Upper lobe of left lung (tissue), 4 donors: Measurements from ENCODE around the gene CD248.

Experiments
- POLR2A ChIP-seq, 4 donors: fragments of 450-650 bp; IDR thresholded peaks; one replicate each; pipeline ENCODE4 v1.5.1; 2016 to 2017; ENCODE audit warnings: antibody characterized with exemption in 4 of 4, mild to moderate bottlenecking in 2 of 4
- TF ChIP-seq, protein P1 (sequence below), 6 experiments: fragments of 450-650 bp in 4 of 6; fragments of 200-600 bp in 2 of 6; sonication (generic) in 2 of 6; IDR thresholded peaks; one replicate each; pipeline ENCODE4 v1.5.1; 2016 to 2019; ENCODE audit warnings: antibody characterized with exemption in 6 of 6

DNA sequence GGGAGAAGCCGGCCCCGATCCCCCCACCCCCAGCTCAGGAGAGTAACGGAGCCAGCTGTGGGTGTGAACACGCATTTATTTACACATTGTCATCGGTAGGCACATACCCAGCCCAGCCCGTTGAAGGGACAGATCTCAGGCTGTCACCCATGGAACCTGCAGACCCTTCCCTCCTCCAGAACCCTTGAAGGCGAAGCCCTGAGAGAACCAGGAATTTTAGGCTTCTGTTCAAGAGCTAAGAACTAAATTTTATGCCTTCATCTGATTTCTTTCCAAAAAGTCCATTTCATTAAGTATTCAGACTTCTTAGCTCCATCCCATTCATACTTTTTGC is 28.4 kb upstream of the CD248 start:
- TF ChIP-seq, protein P1, sequence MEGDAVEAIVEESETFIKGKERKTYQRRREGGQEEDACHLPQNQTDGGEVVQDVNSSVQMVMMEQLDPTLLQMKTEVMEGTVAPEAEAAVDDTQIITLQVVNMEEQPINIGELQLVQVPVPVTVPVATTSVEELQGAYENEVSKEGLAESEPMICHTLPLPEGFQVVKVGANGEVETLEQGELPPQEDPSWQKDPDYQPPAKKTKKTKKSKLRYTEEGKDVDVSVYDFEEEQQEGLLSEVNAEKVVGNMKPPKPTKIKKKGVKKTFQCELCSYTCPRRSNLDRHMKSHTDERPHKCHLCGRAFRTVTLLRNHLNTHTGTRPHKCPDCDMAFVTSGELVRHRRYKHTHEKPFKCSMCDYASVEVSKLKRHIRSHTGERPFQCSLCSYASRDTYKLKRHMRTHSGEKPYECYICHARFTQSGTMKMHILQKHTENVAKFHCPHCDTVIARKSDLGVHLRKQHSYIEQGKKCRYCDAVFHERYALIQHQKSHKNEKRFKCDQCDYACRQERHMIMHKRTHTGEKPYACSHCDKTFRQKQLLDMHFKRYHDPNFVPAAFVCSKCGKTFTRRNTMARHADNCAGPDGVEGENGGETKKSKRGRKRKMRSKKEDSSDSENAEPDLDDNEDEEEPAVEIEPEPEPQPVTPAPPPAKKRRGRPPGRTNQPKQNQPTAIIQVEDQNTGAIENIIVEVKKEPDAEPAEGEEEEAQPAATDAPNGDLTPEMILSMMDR (IDR thresholded peaks at IDR 0.05) = no peak
- no peak for TF ChIP-seq POLR2A (IDR thresholded peaks at IDR 0.05)
